Inflammatory macrophage treated with lipopolysaccharide for 4 hours (primary cell): ENCODE measurements around the gene RIMS3.
"Not testable (repeated sequence)": the region's sequence is repeated elsewhere in the genome, so short reads cannot be mapped to it uniquely, and the experiment has no call there.

Experiments
- DNase-seq: peaks from one replicate; pipeline ENCODE4 v3.0.0-alpha.2; 2020

RIMS3 gene

DNA sequence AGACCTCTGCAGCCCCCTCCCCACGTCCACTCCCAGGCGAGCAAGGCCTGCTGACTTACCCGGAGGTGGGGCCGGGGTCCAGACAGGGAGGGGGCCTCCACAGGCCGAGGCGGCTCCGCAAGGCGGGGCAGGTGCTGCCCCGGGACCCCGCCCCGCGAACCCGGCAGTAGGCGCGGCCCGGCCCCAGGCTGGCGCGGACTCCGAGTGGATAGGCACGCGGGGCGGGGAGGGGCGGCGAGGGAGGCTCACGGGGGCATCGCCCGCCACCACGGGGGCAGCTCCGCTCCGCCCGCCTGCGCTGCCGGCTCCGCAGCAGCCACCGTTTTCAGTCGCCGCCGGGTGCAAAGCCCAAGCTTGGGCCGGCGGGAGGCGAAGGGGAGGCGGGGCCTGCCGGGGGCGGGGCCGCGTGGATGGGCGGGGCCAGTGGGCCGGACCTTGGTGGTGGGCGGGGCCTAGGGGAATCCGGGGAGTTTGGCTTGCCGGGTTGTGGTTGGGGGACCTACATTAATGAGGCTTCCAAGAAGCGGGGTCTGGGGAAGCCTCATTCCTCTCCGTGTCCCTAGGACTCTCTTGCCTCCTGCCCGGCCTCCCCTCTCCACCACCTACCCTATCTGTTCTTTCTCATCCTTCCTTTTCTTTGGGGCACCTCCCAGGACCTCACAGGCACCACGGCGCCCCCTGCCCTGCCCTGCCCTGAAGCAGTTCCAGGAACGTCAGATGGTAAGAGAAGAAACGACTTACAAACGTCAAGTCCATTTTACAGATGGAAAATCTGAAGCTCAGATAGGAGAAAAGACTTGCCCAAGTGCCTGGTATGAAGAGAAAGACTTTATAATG is at the start of gene RIMS3:
TSS of gene RIMS3 (minus strand) at position 348 of the 837 bp plus-strand sequence. CDS start 23,757 bp downstream, outside the sequence.
- DNase-seq: peak; percentile 77

DNA sequence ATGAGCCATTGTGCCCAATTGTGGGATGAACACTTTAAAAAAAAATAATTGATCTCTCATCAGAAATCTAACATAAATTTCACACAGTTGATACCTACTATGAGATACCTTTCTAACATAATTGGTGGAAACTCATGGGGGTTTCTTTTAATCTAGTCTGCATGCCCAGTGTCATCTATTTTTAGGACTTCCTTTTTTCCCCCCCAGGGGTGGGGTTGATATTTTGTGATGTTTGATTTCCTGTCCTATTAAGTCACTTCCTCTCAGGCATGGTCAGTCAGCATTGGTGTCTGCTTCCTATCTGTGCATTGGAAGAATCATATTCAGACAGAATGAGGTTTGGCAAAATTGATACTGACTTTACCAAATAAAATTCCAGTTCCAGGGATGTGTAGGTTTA is 47.5 kb upstream of the RIMS3 start:
- peak; percentile 85 for DNase-seq

DNA sequence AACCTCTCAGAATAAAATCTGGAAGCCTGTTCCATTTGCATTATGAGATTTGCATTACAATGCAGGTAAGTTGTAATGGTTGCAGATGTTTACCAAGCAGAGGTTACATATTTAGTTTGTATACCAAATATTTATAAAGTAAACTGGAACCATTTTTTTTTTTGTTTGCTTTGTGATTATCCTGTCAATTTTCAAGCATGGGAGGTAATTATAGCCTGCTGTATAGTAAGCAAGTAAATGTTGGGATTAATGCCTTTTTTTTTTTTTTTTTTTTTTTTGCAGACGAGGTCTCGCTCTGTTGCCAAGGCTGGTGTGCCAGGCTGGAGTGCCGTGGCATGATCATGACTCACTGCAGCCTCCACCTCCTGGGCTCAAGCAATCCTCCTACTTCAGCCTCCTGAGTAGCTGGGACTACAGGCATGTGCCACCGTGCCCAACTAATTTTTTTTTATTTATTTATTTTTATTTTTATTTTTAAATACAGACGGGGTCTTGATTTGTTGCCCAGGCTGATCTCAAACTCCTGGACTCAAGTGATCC is 47.0 kb upstream of the RIMS3 start:
- DNase-seq: no peak

DNA sequence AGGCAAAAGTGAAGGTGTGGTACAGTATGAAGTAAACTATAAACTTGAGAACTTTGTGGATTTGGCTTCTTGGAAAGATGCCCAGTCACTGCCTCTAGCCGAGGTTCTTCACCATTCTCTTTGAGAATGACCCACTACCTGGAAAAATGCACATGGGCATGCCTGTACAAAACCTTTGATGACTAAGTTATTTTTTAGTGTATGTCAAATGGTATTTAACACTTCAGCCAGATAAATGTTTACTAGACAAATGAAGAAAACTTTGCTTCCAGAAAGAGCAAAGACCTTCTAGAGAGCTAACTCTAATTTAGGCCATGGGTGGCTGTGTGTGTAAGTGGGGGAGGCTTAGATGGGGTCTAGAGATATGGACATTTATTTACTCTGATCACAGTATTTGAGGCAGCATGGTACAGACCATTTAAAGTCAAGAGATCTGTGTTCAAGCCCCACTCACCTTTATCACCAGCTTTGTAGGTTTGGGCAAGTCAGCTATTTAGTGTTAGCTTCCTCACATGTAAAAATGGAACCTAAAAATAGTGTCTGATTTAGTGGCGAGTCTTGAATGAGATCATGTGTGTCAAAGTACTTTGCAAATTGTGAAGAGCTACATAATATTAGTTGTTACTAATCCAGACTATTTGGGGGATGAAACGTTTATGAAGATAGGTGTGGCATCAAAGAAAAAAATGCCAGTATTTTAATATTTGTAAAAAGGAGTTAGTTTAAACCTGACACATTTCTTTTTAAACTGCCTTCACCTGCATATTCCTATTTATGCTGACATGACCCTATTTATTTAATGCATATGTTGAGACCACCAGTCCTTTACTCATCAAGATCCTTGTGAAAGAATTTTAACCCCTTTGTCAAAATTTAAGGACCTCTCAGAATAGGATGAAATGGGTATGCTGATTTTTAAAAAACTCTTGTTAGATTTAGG is 46.3 kb upstream of the RIMS3 start:
- DNase-seq: peak; percentile 56

DNA sequence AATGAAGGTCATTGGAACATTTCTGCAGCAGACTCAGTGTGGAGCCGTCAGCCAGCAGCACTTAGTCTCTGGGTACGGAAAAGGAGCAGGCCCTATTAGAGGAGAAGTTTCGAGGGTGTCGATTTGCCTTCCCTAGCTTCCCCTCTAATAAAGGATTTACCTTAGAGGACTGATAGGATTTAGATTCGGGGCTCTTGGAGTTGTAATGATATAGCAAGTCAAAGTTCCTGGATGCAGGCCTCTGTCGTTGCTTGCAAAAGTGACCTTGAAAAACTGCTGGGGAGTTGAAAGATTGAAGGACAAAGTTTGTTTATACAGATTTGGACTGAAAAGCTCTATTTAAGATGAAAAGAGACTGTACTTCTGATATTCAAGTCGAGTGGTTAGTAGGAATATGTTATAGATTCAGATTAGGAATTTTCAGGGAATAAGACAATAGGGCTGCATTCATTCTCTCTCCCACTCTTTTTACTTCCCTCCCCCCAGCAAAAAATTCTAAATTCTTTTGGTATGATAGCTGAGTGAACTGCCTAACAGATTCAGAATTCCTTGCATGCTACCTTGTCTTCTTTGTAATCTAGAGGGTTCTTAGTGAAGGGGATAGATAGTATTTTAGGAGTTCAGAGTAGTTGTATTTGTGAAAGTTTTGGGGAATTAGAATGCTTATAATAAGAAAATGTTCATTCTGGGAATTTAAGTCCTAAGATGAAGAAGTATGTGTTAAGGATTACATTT is 45.3 kb upstream of the RIMS3 start:
- no peak for DNase-seq

DNA sequence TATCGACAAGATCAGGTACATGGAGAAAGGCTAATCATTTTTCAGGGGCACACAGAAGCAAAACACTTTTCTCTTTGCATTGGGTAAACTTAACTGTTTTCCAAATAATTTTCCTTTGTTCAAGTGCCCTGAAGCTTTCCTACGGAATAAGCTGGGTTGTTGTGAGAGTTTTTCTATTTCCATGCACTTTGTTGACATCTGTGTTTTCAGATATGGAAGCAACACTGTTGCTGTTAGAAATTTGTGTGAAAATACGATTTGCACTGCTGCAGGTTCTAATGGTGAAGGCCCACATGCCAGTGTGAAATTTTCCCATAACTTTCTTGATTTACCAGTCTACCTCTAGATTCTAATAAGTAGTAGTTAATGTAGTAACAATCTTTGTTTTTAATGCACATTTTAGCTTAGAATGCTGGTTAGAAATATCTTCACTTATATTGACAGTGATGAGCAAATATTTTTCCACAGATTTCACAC is 44.4 kb upstream of the RIMS3 start:
- no peak for DNase-seq

DNA sequence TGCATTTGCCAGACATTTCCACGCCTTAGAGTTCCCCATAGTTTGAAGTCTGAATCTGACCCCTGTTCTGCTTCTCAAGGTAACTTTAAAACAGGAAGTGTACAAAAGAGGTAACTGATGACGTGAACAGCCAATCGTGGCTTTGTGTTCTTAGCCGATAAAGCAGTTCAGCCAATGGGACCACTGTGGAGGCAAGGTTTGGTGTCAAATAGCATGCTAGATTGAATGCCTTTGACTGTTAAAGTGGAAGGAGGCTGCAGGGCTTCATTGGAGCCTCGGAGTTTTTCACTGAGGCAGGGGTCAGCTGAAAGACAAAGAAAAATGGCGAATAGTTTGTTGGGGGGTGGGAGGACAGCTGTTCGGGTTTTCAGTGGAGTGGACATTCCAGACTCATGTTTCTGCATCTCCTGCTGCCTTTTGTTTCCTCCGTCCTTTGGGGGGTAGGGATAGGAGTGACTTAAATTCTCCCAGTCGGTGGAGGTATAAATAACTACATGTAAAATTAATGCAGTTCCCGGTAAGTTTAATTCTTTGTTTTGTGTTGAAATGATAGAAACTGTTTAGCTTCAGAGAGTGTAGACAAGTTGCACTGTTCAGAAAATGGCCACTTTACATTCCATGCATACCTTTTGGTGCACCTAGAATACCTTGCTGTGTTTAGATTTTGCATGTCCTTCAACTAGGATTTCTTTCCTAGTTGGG is 43.8 kb upstream of the RIMS3 start:
- DNase-seq: peak; percentile 66

DNA sequence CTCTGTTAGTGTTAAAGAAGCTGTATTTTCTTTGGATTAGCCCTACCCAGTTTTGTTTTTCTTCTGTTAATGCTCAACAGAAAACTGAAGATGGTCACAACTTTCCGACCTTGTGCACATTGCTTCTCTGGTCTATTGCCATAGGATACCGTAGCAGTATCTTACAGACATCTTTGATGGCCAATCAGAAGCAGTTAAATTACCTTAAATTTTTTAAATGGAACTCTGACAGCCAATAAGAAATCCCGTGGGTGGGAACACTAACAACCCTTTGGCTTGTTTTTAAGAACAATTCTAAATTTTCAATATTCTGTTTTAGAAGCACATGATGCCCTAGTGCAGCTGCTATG is 43.2 kb upstream of the RIMS3 start:
- DNase-seq: no peak

DNA sequence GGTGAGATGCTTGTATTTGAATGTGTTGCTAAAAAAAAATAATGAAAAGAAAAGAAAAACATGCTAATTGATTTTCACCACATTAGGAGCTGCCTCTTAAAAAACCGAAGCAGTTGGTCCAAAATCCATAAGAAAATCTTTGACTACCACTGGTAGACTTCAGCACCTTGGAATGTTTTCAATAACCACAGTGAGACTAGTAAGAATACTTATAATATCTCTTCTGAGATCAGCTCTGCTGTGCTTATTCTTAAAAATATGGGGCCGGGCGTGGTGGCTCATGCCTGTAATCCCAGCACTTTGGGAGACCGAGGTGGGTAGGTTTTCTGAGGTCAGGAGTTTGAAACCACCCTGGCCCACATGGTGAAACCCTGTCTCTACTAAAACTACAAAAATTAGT is 41.1 kb upstream of the RIMS3 start:
- DNase-seq: no peak

DNA sequence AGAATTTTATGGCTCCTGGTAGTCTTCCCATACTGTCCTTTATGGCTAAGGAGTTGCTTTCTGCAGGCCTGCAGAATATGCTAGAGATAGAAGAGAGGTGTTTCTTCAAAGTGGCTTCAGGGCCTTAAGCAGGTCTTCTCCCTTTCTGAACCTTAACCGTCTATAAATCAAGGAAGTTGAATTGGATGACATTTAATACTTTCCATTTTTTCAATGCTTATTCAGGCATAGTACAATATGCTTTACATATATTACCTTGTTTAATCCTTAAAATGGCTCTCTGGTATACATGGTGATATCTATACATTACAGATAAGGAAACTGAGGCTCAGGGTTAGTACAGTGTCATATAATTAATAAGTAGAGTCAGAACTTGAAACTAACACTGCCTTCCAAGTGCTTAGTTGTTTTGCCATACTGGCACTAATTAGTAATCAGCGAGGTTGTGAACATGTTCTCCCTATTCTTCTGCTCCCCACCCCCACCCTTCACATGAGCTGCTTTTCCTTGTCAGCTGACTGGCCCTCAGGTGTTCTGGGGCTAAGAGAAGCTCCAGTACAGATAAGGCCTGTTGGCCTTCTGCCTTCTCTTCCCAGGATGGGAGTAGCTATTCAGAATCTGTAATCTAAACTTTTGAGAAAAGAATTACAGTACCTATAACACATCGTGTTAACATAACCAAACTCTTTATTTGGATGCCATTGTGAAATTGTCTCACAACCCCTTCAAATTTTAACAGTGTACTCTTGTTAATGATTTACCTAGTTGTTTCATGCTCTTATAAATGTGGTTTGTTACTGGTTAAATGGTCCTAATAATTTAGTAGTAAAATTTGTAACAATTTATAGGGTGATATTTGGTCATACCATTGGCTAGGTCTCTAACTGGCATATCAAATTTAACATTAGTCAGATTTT is 39.6 kb upstream of the RIMS3 start:
- no peak for DNase-seq

DNA sequence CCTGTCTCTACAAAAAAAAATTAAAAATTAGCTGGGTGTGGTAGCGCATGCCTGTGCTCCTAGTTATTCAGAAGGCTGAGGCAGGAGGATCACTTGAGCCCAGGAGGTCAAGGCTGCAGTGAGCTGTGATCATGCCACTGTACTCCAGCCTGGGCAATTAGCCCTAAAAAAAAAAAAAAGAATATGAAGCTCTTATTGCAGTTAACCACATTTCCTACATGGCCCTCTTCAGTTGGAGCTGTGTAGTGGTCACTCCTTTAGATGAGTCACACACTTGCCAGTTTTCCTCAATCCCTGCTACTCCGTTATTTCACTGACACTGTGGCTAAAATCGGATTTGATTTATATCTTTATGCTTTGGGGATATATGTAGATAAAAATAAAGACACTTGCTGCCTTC is 37.8 kb upstream of the RIMS3 start:
- DNase-seq: peak; percentile 29

DNA sequence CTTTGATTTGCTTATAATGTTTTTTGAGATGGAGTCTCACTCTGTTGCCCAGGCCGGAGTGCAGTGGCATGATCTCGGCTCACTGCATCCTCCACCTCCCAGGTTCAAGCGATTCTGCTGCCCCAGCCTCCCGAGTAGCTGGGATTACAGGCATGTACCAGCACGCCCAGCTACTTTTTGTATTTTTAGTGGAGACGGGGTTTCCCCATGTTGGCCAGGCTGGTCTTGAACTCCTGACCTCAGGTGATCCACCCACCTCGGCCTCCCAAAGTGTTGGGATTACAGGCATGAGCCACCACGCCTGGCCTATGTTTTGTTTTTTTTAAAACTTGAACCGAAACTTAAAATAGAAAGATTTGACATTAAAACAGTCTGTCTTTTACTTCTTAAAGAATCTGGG is 37.3 kb upstream of the RIMS3 start:
- DNase-seq: not testable (repeated sequence)

DNA sequence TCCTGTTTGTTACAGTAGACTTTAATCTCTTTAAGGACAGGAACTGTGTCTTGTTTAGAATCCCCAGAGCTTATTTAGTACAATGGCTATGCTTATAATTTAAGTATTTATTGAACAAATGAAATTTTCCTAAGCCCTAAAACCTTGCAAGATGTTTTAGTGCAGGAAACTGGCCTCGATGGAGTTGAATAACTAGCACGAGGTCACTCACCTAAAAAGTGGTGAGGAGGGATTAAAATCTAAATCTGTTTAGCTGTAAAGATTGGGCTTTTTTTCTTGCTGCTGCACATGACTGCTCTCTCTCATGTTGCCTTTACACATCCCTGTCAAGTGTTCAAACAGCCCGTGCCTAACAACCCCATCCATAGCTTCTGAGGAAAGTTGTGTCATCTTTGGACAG is 36.2 kb upstream of the RIMS3 start:
- DNase-seq: no peak

DNA sequence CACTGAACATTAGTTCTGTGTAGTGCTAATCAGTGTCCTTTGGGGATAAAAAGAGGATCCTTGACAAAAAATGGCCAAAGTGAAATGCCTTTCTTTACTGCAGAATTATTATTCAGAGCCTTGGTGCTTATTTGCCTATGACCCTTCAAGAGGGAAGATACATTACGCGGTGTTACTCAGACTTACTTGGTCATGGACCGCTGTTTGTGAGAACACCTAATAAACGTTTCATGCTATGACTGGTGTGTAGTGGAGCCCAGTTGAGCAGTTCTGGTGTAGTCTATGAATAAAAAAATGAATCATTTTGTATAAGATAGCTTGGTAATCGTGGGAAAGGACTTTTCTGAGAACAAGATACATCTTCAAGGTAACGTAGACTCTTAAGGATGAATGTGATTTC is 34.3 kb upstream of the RIMS3 start:
- DNase-seq: no peak

DNA sequence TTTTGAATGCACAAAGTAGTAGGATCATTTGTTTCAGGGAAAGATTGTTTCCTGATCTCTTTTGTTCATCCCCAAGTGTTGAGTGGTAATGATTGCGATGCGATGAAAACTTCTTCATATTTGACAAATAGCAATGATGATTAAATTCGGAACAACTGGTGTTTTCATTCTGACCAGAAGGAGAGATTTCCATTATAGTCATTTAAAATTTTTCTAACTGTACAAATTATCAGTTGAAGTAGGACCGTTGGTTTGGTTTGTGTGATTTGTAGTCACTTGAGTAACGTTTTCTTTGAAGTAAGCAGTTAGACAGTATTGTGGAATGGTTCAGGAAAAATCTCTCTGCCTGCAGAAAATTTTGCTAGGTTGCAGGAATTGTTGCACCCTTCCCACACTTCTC is 32.0 kb upstream of the RIMS3 start:
- DNase-seq: no peak

DNA sequence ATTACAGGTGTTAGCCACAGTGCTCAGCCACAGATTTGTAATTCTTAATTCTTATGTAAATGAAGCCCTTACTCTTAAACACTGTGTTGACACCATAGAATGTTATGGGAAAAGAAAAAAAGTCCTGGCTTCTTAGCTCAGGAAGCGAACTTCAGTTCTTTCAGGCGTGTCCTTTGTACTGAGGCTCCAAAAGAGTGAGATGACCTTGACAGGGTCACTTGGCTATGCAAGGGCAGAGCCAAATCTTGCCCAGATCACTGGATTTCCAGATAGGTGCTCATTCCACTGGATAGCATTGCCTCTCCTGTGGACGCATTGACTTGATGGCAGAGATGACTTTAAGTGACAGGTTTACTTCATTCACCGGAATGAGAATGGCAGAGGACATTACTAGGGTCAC is 30.8 kb upstream of the RIMS3 start:
- DNase-seq: no peak

DNA sequence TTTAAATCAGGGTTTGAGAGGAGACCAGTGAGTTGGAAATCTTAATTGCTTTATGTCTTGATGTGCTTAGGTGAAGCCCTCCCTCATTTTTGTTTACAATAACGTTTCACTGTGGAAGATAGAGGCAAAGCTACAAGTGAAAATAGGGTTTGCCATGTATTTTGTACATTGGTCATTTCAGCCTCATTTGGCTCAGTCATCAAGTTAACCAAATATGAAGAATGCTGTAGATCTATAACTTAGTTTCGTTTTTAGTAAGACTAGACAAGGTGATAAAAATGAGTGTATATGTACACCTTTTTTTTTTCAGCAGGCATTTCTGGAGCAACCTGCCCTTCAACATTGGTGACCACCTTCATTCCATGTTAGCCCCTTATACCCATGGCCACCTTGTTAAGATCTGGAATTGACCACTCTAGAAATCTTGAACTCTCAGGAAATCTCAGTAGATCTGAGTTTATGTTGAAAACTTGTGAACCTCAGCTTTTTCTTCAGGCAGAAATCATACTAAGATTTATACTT is 28.9 kb upstream of the RIMS3 start:
- no peak for DNase-seq

DNA sequence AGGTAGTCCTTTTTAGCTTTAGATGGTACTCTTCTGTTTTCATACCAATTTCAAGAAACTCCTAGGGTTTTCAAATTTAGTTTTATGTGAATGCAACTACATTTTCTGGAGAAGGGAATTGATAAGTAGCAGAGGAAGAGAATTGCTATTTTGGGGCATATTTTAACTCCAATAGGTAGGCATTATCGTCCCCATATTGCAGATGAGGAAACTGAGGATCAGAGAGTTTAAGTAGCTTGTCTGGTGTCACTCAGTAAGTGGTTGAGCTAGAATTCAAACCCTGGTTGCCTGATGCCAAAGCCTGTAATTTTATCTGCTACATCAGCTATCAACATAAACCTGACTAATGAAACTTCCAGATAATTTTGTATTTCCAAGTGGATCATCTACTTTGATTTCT is 27.9 kb upstream of the RIMS3 start:
- no peak for DNase-seq

DNA sequence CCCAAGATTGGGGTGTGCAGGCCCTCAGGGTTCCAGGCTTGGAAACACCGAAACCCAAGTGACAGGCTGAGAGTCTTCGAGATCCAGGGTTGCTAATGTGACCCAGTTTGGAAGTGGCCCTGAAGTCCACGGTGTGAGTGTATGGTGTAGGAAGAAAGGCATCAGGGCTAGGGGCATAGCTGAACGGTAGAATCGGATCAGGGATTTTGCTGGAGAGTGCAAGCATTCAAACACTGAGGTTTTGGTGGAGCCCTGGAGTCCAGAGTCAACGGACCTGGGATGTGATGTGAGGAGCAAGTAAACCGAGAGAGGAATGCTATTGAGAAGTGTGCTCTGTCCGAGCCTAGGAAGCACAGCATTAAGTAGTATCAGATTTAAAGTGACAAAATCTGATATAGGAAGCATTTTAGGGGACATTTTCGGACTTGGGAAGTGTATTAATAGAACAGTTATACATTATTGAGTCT is 27.0 kb upstream of the RIMS3 start:
- no peak for DNase-seq

DNA sequence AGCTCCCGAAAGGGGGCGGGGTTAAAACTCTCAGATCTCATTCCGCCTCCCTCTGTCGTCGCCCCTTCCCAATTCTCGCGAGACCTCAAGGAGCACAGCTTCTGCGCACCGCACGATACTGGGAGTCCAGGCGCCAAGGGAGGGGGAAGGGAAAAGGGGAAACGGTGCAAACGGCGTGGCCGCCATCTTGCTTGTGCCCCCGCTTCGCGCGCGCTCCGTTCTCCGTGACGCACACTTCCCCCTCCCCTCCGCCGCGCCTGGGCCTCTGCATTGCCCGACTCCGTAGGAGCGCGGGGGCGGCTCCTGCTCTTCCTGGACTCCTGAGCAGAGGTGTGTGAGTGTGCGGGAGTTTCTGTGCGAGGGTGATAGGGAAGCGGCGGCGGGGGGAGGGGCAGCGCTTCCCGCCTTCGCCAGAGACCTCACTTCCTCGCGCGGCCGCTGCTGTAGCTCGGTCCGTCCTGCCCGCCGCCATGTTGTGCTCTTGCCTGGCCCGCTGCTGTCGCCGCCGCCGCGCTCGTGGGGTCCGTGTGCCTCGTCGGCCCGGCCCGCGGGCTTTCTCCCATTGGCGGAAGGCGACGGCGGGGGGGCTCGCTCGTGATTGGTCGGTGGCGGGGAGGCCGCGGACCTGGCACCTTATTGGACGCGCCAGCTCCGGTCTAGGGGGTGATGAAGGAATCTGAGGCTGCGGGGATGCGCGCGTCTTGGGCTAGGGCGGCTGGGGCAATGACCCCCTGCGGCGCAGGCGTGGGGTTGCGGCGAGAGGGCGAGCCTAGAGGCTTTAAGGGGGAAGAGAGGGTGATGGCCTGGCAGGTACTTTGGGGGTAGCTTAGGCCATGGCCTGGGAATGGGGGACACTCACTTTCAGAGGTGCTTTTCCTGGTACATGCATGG is 26.3 kb upstream of the RIMS3 start, which contains the start of gene NFYC:
TSS of gene NFYC (plus strand) at position 167 of the 891 bp plus-strand sequence. CDS start 47,140 bp downstream, outside the sequence.
- DNase-seq: peak; percentile 99
